HEK293T (cell line): ENCODE measurements around the gene SLC2A4RG.

Source experiments
- CTCF ChIA-PET: fragments of 350-600 bp; formaldehyde crosslinking; extraction: SDS; loops from one replicate; lab custom pipeline; 2021; ENCODE audit warnings: antibody characterized with exemption, inconsistent platforms; lab: Yijun Ruan, JAX
- POLR2A ChIA-PET: fragments of 350-600 bp; formaldehyde crosslinking; extraction: SDS; loops from one replicate; lab custom pipeline; 2020; ENCODE audit warnings: antibody characterized with exemption, inconsistent platforms; lab: Yijun Ruan, JAX
- DNase-seq: peaks from one replicate; pipeline ENCODE4 v3.0.0; 2012; ENCODE audit warnings: mixed read lengths; ENCODE audit errors: extremely low spot score
- ARNT ChIP-seq: fragments of 450-650 bp; IDR thresholded peaks from 2 replicates; pipeline ENCODE4 v1.6.1; 2017; ENCODE audit warnings: mild to moderate bottlenecking
- BHLHE40 ChIP-seq: fragments of 450-650 bp; IDR thresholded peaks from 2 replicates; pipeline ENCODE4 v1.6.1; 2016; ENCODE audit warnings: mild to moderate bottlenecking, moderate library complexity, borderline replicate concordance
- CTBP1 ChIP-seq: fragments of 450-650 bp; IDR thresholded peaks from 2 replicates; pipeline ENCODE4 v1.6.1; 2016; ENCODE audit warnings: borderline replicate concordance
- ELF4 ChIP-seq: fragments of 450-650 bp; IDR thresholded peaks from 2 replicates; pipeline ENCODE4 v1.6.1; 2017; ENCODE audit warnings: antibody characterized with exemption
- FOXA1 ChIP-seq: fragments of 450-650 bp; IDR thresholded peaks from 2 replicates; pipeline ENCODE4 v1.6.1; 2016; ENCODE audit warnings: mild to moderate bottlenecking
- FOXK2 ChIP-seq: fragments of 450-650 bp; IDR thresholded peaks from 2 replicates; pipeline ENCODE4 v1.6.1; 2016; ENCODE audit warnings: mild to moderate bottlenecking
- FOXM1 ChIP-seq: fragments of 450-650 bp; IDR thresholded peaks from 2 replicates; pipeline ENCODE4 v1.6.1; 2017; ENCODE audit warnings: mild to moderate bottlenecking, borderline replicate concordance
- HDGF ChIP-seq: fragments of 450-650 bp; IDR thresholded peaks from 2 replicates; pipeline ENCODE4 v1.6.1; 2017; ENCODE audit warnings: antibody characterized with exemption, borderline replicate concordance
- L3MBTL2 ChIP-seq: fragments of 450-650 bp; conservative IDR thresholded peaks from 2 replicates; pipeline ENCODE4 v1.6.1; 2016; ENCODE audit warnings: mild to moderate bottlenecking
- LEF1 ChIP-seq: fragments of 450-650 bp; IDR thresholded peaks from 2 replicates; pipeline ENCODE4 v1.6.1; 2017; ENCODE audit warnings: mild to moderate bottlenecking, borderline replicate concordance
- NFRKB ChIP-seq: fragments of 450-650 bp; IDR thresholded peaks from 2 replicates; pipeline ENCODE4 v1.6.1; 2016; ENCODE audit warnings: mild to moderate bottlenecking, moderate library complexity
- PKNOX1 ChIP-seq: fragments of 450-650 bp; IDR thresholded peaks from 2 replicates; pipeline ENCODE4 v1.6.1; 2016
- SP1 ChIP-seq: fragments of 450-650 bp; IDR thresholded peaks from 2 replicates; pipeline ENCODE4 v1.6.1; 2017
- SUZ12 ChIP-seq: fragments of 450-650 bp; IDR thresholded peaks from 2 replicates; pipeline ENCODE4 v1.6.1; 2016; ENCODE audit warnings: mild to moderate bottlenecking
- TARDBP ChIP-seq: fragments of 450-650 bp; IDR thresholded peaks from 2 replicates; pipeline ENCODE4 v1.6.1; 2016
- ZNF384 ChIP-seq: fragments of 450-650 bp; IDR thresholded peaks from 2 replicates; pipeline ENCODE4 v1.6.1; 2016

SLC2A4RG gene

GRCh38 chr20:63778034-63778752, 38.6 kb downstream of the SLC2A4RG start:
- no peak for DNase-seq
- ChIA-PET POLR2A (no interaction called here), CTCF (no interaction called here)
- TF ChIP-seq L3MBTL2 (no peak), CTBP1 (no peak), FOXM1 (no peak), ZNF384 (no peak), FOXA1 (no peak), BHLHE40 (no peak), NFRKB (no peak), LEF1 (no peak), SUZ12 (no peak), HDGF (no peak), PKNOX1 (no peak), FOXK2 (no peak), ELF4 (no peak), ARNT (no peak)

- CTCF ChIA-PET = no interaction called here
- DNase-seq = no peak
- POLR2A ChIA-PET = no interaction called here
- TF ChIP-seq L3MBTL2 (no peak), NFRKB (no peak), LEF1 (no peak), TARDBP (no peak), ELF4 (no peak), BHLHE40 (no peak), SP1 (no peak), FOXM1 (no peak), ZNF384 (no peak), SUZ12 (no peak), CTBP1 (no peak), HDGF (no peak), FOXK2 (no peak), FOXA1 (no peak), ARNT (no peak), PKNOX1 (no peak)
These were observed 39.3 kb downstream of the SLC2A4RG start for GRCh38 chr20:63778857-63779256.

GRCh38 chr20:63781181-63781580, 41.6 kb downstream of the SLC2A4RG start:
- TF ChIP-seq TARDBP (no peak), BHLHE40 (no peak), FOXK2 (no peak), NFRKB (no peak), ELF4 (no peak)
- ChIA-PET POLR2A (no interaction called here), CTCF (no interaction called here)

GRCh38 chr20:63782051-63782471, 42.5 kb downstream of the SLC2A4RG start:
- peak; percentile 33 for DNase-seq
- POLR2A ChIA-PET = no interaction called here
- CTCF ChIA-PET = interaction anchor here (0.7 kb wide), 1 partner anchor 74 kb away, joined by 3 read pairs; no protein-coding TSS in a partner anchor
- peak; percentile 66; the same call in 1 of the 2 replicates for TF ChIP-seq ZNF384
- TF ChIP-seq SP1 = no peak
- TF ChIP-seq ARNT = no peak

More at GRCh38 chr20:63781181-63781580, 41.6 kb downstream of the SLC2A4RG start:
- no peak for DNase-seq

- ChIA-PET POLR2A (no interaction called here), CTCF (interaction anchor here (0.7 kb wide), 1 partner anchor 74 kb away, joined by 3 read pairs; no protein-coding TSS in a partner anchor)
- TF ChIP-seq ELF4 (no peak), FOXA1 (no peak), SP1 (no peak), ARNT (no peak), PKNOX1 (no peak), CTBP1 (no peak), SUZ12 (no peak), HDGF (no peak), L3MBTL2 (no peak), NFRKB (no peak), ZNF384 (no peak), BHLHE40 (no peak), LEF1 (no peak), FOXM1 (no peak), TARDBP (no peak), FOXK2 (no peak)
- DNase-seq = no peak
These were observed 43.0 kb downstream of the SLC2A4RG start for GRCh38 chr20:63782521-63782971.

GRCh38 chr20:63783970-63784369, 44.4 kb downstream of the SLC2A4RG start:
- TF ChIP-seq CTBP1 (no peak), LEF1 (no peak), HDGF (no peak), FOXM1 (no peak), SP1 (no peak), L3MBTL2 (no peak), PKNOX1 (no peak), NFRKB (no peak), ZNF384 (no peak), SUZ12 (no peak), BHLHE40 (no peak), ARNT (no peak), ELF4 (no peak), TARDBP (no peak), FOXK2 (no peak), FOXA1 (no peak)
- DNase-seq = no peak
- CTCF ChIA-PET = interaction anchor here (0.6 to 2.1 kb wide), 2 partner anchors 8 to 9 kb away, joined by 3 to 8 read pairs; no protein-coding TSS in a partner anchor
- POLR2A ChIA-PET = interaction anchor here (1.1 to 2.4 kb wide), 3 partner anchors 8 to 81 kb away, joined by 3 to 9 read pairs (median 5); partner anchors contain the start of gene TPD52L2
